ENCODE results near the gene ADD1.
A peak's percentile ranks its signal among the peaks of the same experiment; 100 is the strongest.

The ADD1 gene

GRCh38 chr4:2822461-2823300, 21.0 kb upstream of the ADD1 start:
- DNase-seq, result no peak

GRCh38 chr4:2823301-2823670, 20.4 kb upstream of the ADD1 start:
- no peak for DNase-seq

- DNase-seq, result no peak
Observed at GRCh38 chr4:2823671-2824328, 19.8 kb upstream of the ADD1 start.

GRCh38 chr4:2824329-2824835, 19.3 kb upstream of the ADD1 start:
- DNase-seq, result no peak

- DNase-seq, result no peak
Observed at GRCh38 chr4:2824836-2825381, 18.7 kb upstream of the ADD1 start.

- no peak for DNase-seq
Observed at GRCh38 chr4:2825740-2826139, 17.9 kb upstream of the ADD1 start.

GRCh38 chr4:2827071-2827873, 16.4 kb upstream of the ADD1 start:
- DNase-seq, result no peak

GRCh38 chr4:2827874-2828751, 15.5 kb upstream of the ADD1 start:
- DNase-seq, result no peak

GRCh38 chr4:2828758-2829181, 14.9 kb upstream of the ADD1 start:
- no peak for DNase-seq

- no peak for DNase-seq
Observed at GRCh38 chr4:2829321-2829932, 14.2 kb upstream of the ADD1 start.

- no peak for DNase-seq
Observed at GRCh38 chr4:2829933-2830451, 13.7 kb upstream of the ADD1 start.

- DNase-seq, result no peak
Observed at GRCh38 chr4:2830632-2831610, 12.7 kb upstream of the ADD1 start.

- peak; percentile 10 for DNase-seq
Observed at GRCh38 chr4:2831611-2832308, 11.9 kb upstream of the ADD1 start.

GRCh38 chr4:2832309-2832980, 11.2 kb upstream of the ADD1 start:
- DNase-seq, result peak; percentile 15

GRCh38 chr4:2832981-2833670, 10.5 kb upstream of the ADD1 start:
- DNase-seq, result peak; percentile 5

- no peak for DNase-seq
Observed at GRCh38 chr4:2833671-2834000, 10.0 kb upstream of the ADD1 start.

GRCh38 chr4:2834001-2834921, 9.4 kb upstream of the ADD1 start:
- DNase-seq, result peak; percentile 22

Data from activated T-cell treated with anti-CD3 and anti-CD28 coated beads, Interleukin-2, amount 50 U/mL, for 1 hour (primary cell).